Measurements from ENCODE around the gene GJA1. TPM values are rescaled to one million over a fixed set of nuclear protein-coding genes. Genes with fewer than 3 reads are reported as not detected.
"Not testable (repeated sequence)": the region's sequence is repeated elsewhere in the genome, so short reads cannot be mapped to it uniquely, and the experiment has no call there.

Gene GJA1
- polyA plus RNA-seq, 2 donors: 21.5 to 76.7 TPM

GRCh38 chr6:121436960-121437850 lies 1.8 kb downstream of the GJA1 start:
- no peaks in the 10 kb centered on the region for H3K27me3 ChIP-seq (ENCODE audit: control insufficient read depth in 1 of 2, insufficient read depth in 2 of 2, low read length in 2 of 2)
- H3K4me3 ChIP-seq (ENCODE audit: low read depth in 1 of 2, low read length in 2 of 2): peak overlapping the region; percentile 60 to 93
- peak overlapping the region; percentile 80 to 94 for H3K27ac ChIP-seq (ENCODE audit: low read depth in 2 of 2, low read length in 1 of 2)
- H3K4me1 ChIP-seq (ENCODE audit: control insufficient read depth in 2 of 2, insufficient read depth in 2 of 2, low read length in 1 of 2): peaks cover 0 to 2% of the 10 kb centered on the region in 2 donors
- no peaks in the 10 kb centered on the region for H3K9me3 ChIP-seq (ENCODE audit: control insufficient read depth in 2 of 2, insufficient read depth in 1 of 2, low read depth in 1 of 2, low read length in 1 of 2)
- 1% methylated on average over 45 of the region's 45 CpGs for WGBS, 2 donors
- H3K36me3 ChIP-seq (ENCODE audit: control insufficient read depth in 2 of 2, insufficient read depth in 2 of 2, low read length in 1 of 2): no peaks in the 10 kb centered on the region

DNA sequence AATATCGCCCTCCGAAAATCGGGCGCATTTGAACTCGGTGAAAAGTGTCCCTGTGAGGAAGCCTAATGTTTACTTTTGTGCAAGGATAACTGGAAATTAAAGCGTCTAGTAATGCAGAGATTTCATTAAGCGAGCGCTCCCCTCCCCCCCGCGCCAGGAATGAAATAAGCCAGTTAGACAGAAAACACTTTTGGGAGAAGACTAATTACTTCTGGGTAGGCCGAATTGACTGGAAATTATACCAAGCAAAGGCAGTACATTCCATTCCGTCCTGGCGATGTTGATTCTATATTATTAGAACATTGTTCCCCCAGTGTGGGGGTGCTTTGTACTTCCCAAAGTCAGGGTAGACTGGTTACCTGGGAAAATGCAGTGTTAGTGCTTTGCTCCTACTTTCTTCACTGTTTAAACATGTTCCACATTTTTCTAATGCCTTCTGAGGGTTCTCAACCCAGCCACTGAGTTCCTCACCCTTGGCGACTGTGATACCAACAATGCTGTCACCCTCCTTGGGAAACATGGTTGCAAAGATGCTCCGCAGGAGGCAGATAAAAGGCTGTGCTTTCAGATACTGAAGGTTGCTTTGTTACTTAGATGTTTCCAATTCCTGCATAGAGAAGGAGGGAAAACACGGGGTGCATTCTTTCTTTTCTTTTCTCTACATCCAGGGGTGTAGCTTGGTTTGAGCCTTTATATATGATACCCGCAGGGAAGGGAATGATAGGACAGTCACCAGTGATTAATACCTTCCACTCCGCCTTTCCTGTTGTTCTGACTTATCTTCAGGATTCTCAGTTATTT lies 2.6 kb downstream of the GJA1 start:
- peak overlapping the region; percentile 60 to 93 for H3K4me3 ChIP-seq (ENCODE audit: low read depth in 1 of 2, low read length in 2 of 2)
- no peaks in the 10 kb centered on the region for H3K9me3 ChIP-seq (ENCODE audit: control insufficient read depth in 2 of 2, insufficient read depth in 1 of 2, low read depth in 1 of 2, low read length in 1 of 2)
- peak overlapping the region; percentile 80 to 94 for H3K27ac ChIP-seq (ENCODE audit: low read depth in 2 of 2, low read length in 1 of 2)
- no peaks in the 10 kb centered on the region for H3K27me3 ChIP-seq (ENCODE audit: control insufficient read depth in 1 of 2, insufficient read depth in 2 of 2, low read length in 2 of 2)
- 10 to 12% methylated on average over 18 of the region's 18 CpGs for WGBS, 2 donors
- peaks cover 0 to 4% of the 10 kb centered on the region in 2 donors for H3K4me1 ChIP-seq (ENCODE audit: control insufficient read depth in 2 of 2, insufficient read depth in 2 of 2, low read length in 1 of 2)
- H3K36me3 ChIP-seq (ENCODE audit: control insufficient read depth in 2 of 2, insufficient read depth in 2 of 2, low read length in 1 of 2): no peaks in the 10 kb centered on the region

DNA sequence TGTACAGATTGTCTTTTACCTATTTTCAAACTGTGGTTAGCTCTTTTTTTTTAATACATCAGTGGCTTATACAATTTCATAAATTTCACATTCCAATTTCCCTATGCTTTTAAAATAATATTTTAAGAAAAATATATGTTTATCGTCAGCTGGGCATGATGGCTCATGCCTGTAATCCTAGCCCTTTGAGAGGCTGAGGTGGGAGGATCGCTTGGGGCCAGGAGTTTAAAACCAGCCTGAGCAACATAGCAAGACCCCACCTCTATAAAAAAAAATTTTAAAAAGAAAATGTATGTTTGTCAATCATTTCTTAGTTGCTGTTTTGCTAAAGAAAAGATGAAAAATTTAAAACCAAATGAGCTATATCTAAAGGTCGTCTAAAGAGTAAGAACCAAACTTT lies 3.4 kb downstream of the GJA1 start:
- WGBS, 2 donors: 54 to 63% methylated on average over 3 of the region's 3 CpGs

DNA sequence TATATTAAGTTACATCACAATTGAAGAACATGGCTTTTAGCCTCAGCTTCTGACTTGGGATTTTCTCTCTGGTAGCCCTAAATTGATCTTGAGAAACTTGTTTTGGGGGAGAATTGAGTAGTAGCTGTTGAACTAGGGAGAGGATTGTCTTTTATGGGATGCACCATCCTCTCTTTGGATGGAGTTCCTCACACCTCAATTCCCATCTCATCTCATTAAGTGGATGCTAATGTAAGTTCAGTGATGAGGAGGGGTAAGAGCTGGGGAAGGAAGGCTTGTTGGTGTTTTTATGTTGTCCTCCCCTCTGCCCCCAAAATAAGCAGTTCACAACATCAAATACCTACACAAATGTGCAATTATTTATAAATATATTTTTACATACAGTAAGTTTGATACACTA lies 4.0 kb downstream of the GJA1 start:
- H3K36me3 ChIP-seq (ENCODE audit: control insufficient read depth in 2 of 2, insufficient read depth in 2 of 2, low read length in 1 of 2): no peaks in the 10 kb centered on the region
- peak overlapping the region; percentile 42 to 51 for H3K27ac ChIP-seq (ENCODE audit: low read depth in 2 of 2, low read length in 1 of 2)
- H3K9me3 ChIP-seq (ENCODE audit: control insufficient read depth in 2 of 2, insufficient read depth in 1 of 2, low read depth in 1 of 2, low read length in 1 of 2): no peaks in the 10 kb centered on the region
- H3K27me3 ChIP-seq (ENCODE audit: control insufficient read depth in 1 of 2, insufficient read depth in 2 of 2, low read length in 2 of 2): no peaks in the 10 kb centered on the region
- peaks cover 0 to 4% of the 10 kb centered on the region in 2 donors for H3K4me1 ChIP-seq (ENCODE audit: control insufficient read depth in 2 of 2, insufficient read depth in 2 of 2, low read length in 1 of 2)
- H3K4me3 ChIP-seq (ENCODE audit: low read depth in 1 of 2, low read length in 2 of 2): peak overlapping the region in 1 of 2 donors; percentile 16

More for the DNA sequence above, 3.4 kb downstream of the GJA1 start:
- no peak overlapping the region for H3K27ac ChIP-seq (ENCODE audit: low read depth in 2 of 2, low read length in 1 of 2)
- H3K27me3 ChIP-seq (ENCODE audit: control insufficient read depth in 1 of 2, insufficient read depth in 2 of 2, low read length in 2 of 2): no peaks in the 10 kb centered on the region
- H3K36me3 ChIP-seq (ENCODE audit: control insufficient read depth in 2 of 2, insufficient read depth in 2 of 2, low read length in 1 of 2): no peaks in the 10 kb centered on the region
- peaks cover 0 to 4% of the 10 kb centered on the region in 2 donors for H3K4me1 ChIP-seq (ENCODE audit: control insufficient read depth in 2 of 2, insufficient read depth in 2 of 2, low read length in 1 of 2)
- no peak overlapping the region for H3K4me3 ChIP-seq (ENCODE audit: low read depth in 1 of 2, low read length in 2 of 2)
- H3K9me3 ChIP-seq (ENCODE audit: control insufficient read depth in 2 of 2, insufficient read depth in 1 of 2, low read depth in 1 of 2, low read length in 1 of 2): no peaks in the 10 kb centered on the region

- Histone ChIP-seq H3K4me1 (ENCODE audit: control insufficient read depth in 2 of 2, insufficient read depth in 2 of 2, low read length in 1 of 2) (peaks cover 0 to 4% of the 10 kb centered on the region in 2 donors), H3K9me3 (ENCODE audit: control insufficient read depth in 2 of 2, insufficient read depth in 1 of 2, low read depth in 1 of 2, low read length in 1 of 2) (no peaks in the 10 kb centered on the region), H3K27me3 (ENCODE audit: control insufficient read depth in 1 of 2, insufficient read depth in 2 of 2, low read length in 2 of 2) (no peaks in the 10 kb centered on the region), H3K27ac (ENCODE audit: low read depth in 2 of 2, low read length in 1 of 2) (peak overlapping the region in 1 of 2 donors; percentile 28), H3K4me3 (ENCODE audit: low read depth in 1 of 2, low read length in 2 of 2) (peak overlapping the region in 1 of 2 donors; percentile 16), H3K36me3 (ENCODE audit: control insufficient read depth in 2 of 2, insufficient read depth in 2 of 2, low read length in 1 of 2) (no peaks in the 10 kb centered on the region)
- WGBS, 2 donors: 29 to 43% methylated on average over 4 of the region's 4 CpGs
Observed at GRCh38 chr6:121439926-121440325, 4.5 kb downstream of the GJA1 start.

- WGBS, 2 donors: 56 to 63% methylated on average over 4 of the region's 4 CpGs
- Histone ChIP-seq H3K36me3 (ENCODE audit: control insufficient read depth in 2 of 2, insufficient read depth in 2 of 2, low read length in 1 of 2) (no peaks in the 10 kb centered on the region), H3K4me3 (ENCODE audit: low read depth in 1 of 2, low read length in 2 of 2) (no peak overlapping the region), H3K4me1 (ENCODE audit: control insufficient read depth in 2 of 2, insufficient read depth in 2 of 2, low read length in 1 of 2) (peaks cover 0 to 4% of the 10 kb centered on the region in 2 donors), H3K27ac (ENCODE audit: low read depth in 2 of 2, low read length in 1 of 2) (peak overlapping the region in 1 of 2 donors; percentile 30), H3K9me3 (ENCODE audit: control insufficient read depth in 2 of 2, insufficient read depth in 1 of 2, low read depth in 1 of 2, low read length in 1 of 2) (no peaks in the 10 kb centered on the region), H3K27me3 (ENCODE audit: control insufficient read depth in 1 of 2, insufficient read depth in 2 of 2, low read length in 2 of 2) (no peaks in the 10 kb centered on the region)
Observed at GRCh38 chr6:121441477-121441876, 6.0 kb downstream of the GJA1 start.

GRCh38 chr6:121442576-121442975 lies 7.1 kb downstream of the GJA1 start:
- 48 to 72% methylated on average over 2 of the region's 2 CpGs for WGBS, 2 donors
- H3K4me3 ChIP-seq (ENCODE audit: low read depth in 1 of 2, low read length in 2 of 2): no peak overlapping the region
- H3K27me3 ChIP-seq (ENCODE audit: control insufficient read depth in 1 of 2, insufficient read depth in 2 of 2, low read length in 2 of 2): no peaks in the 10 kb centered on the region

GRCh38 chr6:121443971-121444541 lies 8.6 kb downstream of the GJA1 start:
- H3K4me1 ChIP-seq (ENCODE audit: control insufficient read depth in 2 of 2, insufficient read depth in 2 of 2, low read length in 1 of 2): peaks cover 0 to 4% of the 10 kb centered on the region in 2 donors
- H3K4me3 ChIP-seq (ENCODE audit: low read depth in 1 of 2, low read length in 2 of 2): no peak overlapping the region
- peaks cover 0 to 12% of the 10 kb centered on the region in 2 donors for H3K36me3 ChIP-seq (ENCODE audit: control insufficient read depth in 2 of 2, insufficient read depth in 2 of 2, low read length in 1 of 2)
- peak overlapping the region in 1 of 2 donors; percentile 49 for H3K27ac ChIP-seq (ENCODE audit: low read depth in 2 of 2, low read length in 1 of 2)
- no peaks in the 10 kb centered on the region for H3K9me3 ChIP-seq (ENCODE audit: control insufficient read depth in 2 of 2, insufficient read depth in 1 of 2, low read depth in 1 of 2, low read length in 1 of 2)
- WGBS, 2 donors: 39 to 45% methylated on average over 3 of the region's 3 CpGs
- no peaks in the 10 kb centered on the region for H3K27me3 ChIP-seq (ENCODE audit: control insufficient read depth in 1 of 2, insufficient read depth in 2 of 2, low read length in 2 of 2)

More at GRCh38 chr6:121442576-121442975, 7.1 kb downstream of the GJA1 start:
- peak overlapping the region in 1 of 2 donors; percentile 46 for H3K27ac ChIP-seq (ENCODE audit: low read depth in 2 of 2, low read length in 1 of 2)
- H3K9me3 ChIP-seq (ENCODE audit: control insufficient read depth in 2 of 2, insufficient read depth in 1 of 2, low read depth in 1 of 2, low read length in 1 of 2): no peaks in the 10 kb centered on the region
- H3K36me3 ChIP-seq (ENCODE audit: control insufficient read depth in 2 of 2, insufficient read depth in 2 of 2, low read length in 1 of 2): peaks cover 0 to 10% of the 10 kb centered on the region in 2 donors
- peaks cover 0 to 4% of the 10 kb centered on the region in 2 donors for H3K4me1 ChIP-seq (ENCODE audit: control insufficient read depth in 2 of 2, insufficient read depth in 2 of 2, low read length in 1 of 2)

GRCh38 chr6:121446705-121447104 lies 11.3 kb downstream of the GJA1 start:
- H3K36me3 ChIP-seq (ENCODE audit: control insufficient read depth in 2 of 2, insufficient read depth in 2 of 2, low read length in 1 of 2): peaks cover 0 to 12% of the 10 kb centered on the region in 2 donors
- H3K9me3 ChIP-seq (ENCODE audit: control insufficient read depth in 2 of 2, insufficient read depth in 1 of 2, low read depth in 1 of 2, low read length in 1 of 2); H3K27me3 ChIP-seq (ENCODE audit: control insufficient read depth in 1 of 2, insufficient read depth in 2 of 2, low read length in 2 of 2); H3K4me1 ChIP-seq (ENCODE audit: control insufficient read depth in 2 of 2, insufficient read depth in 2 of 2, low read length in 1 of 2); H3K4me3 ChIP-seq (ENCODE audit: low read depth in 1 of 2, low read length in 2 of 2); H3K27ac ChIP-seq (ENCODE audit: low read depth in 2 of 2, low read length in 1 of 2): not testable (repeated sequence)
- 74 to 83% methylated on average over 6 to 7 of the region's 7 CpGs for WGBS, 2 donors

Measured in esophagus (tissue), 2 donors.